Measurements from ENCODE around the gene WDPCP.
"Not testable (repeated sequence)": the region's sequence is repeated elsewhere in the genome, so short reads cannot be mapped to it uniquely, and the experiment has no call there.

GRCh38 chr2:63558922-63559321, 29.4 kb downstream of the WDPCP start:
- TF ChIP-seq CTCF (IDR thresholded peaks at IDR 0.05); ZFX (IDR thresholded peaks at IDR 0.05; ENCODE audit: borderline replicate concordance): not testable (repeated sequence)

All from 22Rv1 (cell line).